Calu3 (cell line): Measurements from ENCODE around the gene MAN2A1. TPM values are rescaled to one million over a fixed set of nuclear protein-coding genes. Genes with fewer than 3 reads are reported as not detected.

Experiments used
- Bru-seq: library from RNA; stranded (reverse); fragments of 400-500 nt; gene quantifications from one replicate; lab custom pipeline; 2021; lab: Mats Ljungman, UMichigan
- BruChase-seq, 2 experiments: library from RNA; stranded (reverse); fragments of 400-500 nt; gene quantifications; one replicate each; lab custom pipeline; 2021; lab: Mats Ljungman, UMichigan
- BruUV-seq: library from RNA; stranded (reverse); fragments of 400-500 nt; replicated peaks from 2 replicates; lab custom pipeline; 2021; lab: Mats Ljungman, UMichigan
- CTCF ChIA-PET: fragments of 300-600 bp; sonication (Branson Sonifier 250); formaldehyde crosslinking; loops from one replicate; lab custom pipeline; 2022; ENCODE audit warnings: antibody characterized with exemption; lab: Charles Lee
- DNase-seq: peaks from one replicate; pipeline ENCODE4 v3.0.0; 2022
- H3K27ac Mint-ChIP-seq: one replicate; pipeline ENCODE4 v1.8.0; 2022; ENCODE audit warnings: mixed read lengths; ENCODE audit not compliant: unreplicated experiment
- H3K27me3 Mint-ChIP-seq: one replicate; pipeline ENCODE4 v1.8.0; 2022; ENCODE audit warnings: mixed read lengths; ENCODE audit not compliant: unreplicated experiment
- H3K36me3 Mint-ChIP-seq: one replicate; pipeline ENCODE4 v1.8.0; 2022; ENCODE audit warnings: mild to moderate bottlenecking, moderate library complexity, mixed read lengths; ENCODE audit not compliant: insufficient read depth, unreplicated experiment
- H3K4me1 Mint-ChIP-seq: one replicate; pipeline ENCODE4 v1.8.0; 2022; ENCODE audit warnings: mild to moderate bottlenecking, low read depth, mixed read lengths; ENCODE audit not compliant: unreplicated experiment
- H3K4me3 Mint-ChIP-seq: one replicate; pipeline ENCODE4 v1.8.0; 2022; ENCODE audit warnings: mild to moderate bottlenecking, low read depth, moderate library complexity, mixed read lengths; ENCODE audit not compliant: unreplicated experiment
- H3K9me3 Mint-ChIP-seq: one replicate; pipeline ENCODE4 v1.8.0; 2022; ENCODE audit warnings: low read depth, mixed read lengths; ENCODE audit not compliant: unreplicated experiment
- intact Hi-C: fragments of 100-400 bp; cut with micrococcal nuclease; formaldehyde crosslinking; loops from one replicate; pipeline ENCODE4 v1.10.0; 2022; ENCODE audit not compliant: unreplicated experiment
- long read RNA-seq: library from polyadenylated mRNA; stranded (forward); transcript quantifications from one replicate; pipeline ENCODE4 v2.0.0, GENCODE V29; 2022
- total RNA-seq: library from RNA; stranded (reverse); gene quantifications from 2 replicates; pipeline ENCODE4 v1.2.3, GENCODE V29; 2022
- TF ChIP-seq, protein P1 (sequence below): fragments of 200-600 bp; IDR thresholded peaks from one replicate; pipeline ENCODE4 v1.8.0; 2022; ENCODE audit warnings: antibody characterized with exemption; ENCODE audit not compliant: unreplicated experiment

Gene MAN2A1
- total RNA-seq, result 65.8 and 76.3 TPM in 2 replicates
- percentile 87 among the genes with signal in this experiment for Bru-seq, nascent RNA
- percentile 64 among the genes with signal in this experiment for BruChase-seq, experiment 1, labeled RNA remaining after a 6-hour chase
- BruChase-seq, experiment 2, labeled RNA remaining after a 2-hour chase, result percentile 64 among the genes with signal in this experiment
- long read RNA-seq, full-length matches to known transcripts, result 7 of 47 reads
- long read RNA-seq, partial matches to known transcripts, result 34 of 47 reads
- long read RNA-seq, other reads (novel, unspliced or antisense), result 6 of 47 reads

DNA sequence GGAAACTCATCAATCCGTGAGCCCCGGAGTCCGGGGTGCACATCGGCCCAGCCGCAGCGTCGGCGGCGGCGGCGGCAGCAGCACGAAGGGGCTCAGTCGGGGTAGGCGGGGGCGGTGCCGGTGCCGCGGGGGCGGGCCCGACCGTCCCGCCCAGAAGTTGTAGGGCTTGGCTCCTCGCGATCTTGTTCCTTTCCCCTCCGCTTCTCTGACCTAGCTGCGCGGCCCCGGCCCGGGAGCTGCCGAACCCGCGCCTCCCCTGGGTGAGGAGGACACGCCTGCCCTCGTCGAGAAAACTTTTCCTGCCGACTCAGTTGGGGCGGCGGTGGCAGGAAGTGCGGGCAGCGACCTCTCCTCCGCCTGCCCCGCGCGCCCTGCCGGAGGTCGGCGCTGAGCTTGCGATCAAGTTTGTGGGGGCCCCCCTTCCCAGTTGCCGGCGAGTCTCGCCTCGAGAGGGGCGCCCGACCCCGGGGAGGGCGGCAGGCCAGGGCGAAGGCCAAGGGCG is at the start of gene MAN2A1:
MAN2A1 (plus strand) TSS at position 188 of the 502 bp plus-strand sequence. CDS start 491 bp downstream, outside the sequence.
- no TSS peak for BruUV-seq
- Mint-ChIP-seq H3K36me3 (peaks cover 35% of the 10 kb centered on the region), H3K9me3 (no peaks in the 10 kb centered on the region), H3K4me1 (peaks cover 41% of the 10 kb centered on the region), H3K27me3 (no peaks in the 10 kb centered on the region), H3K4me3 (peak within 1 kb of the TSS; percentile 96), H3K27ac (peak within 1 kb of the TSS; percentile 97)
- TF ChIP-seq, protein P1, sequence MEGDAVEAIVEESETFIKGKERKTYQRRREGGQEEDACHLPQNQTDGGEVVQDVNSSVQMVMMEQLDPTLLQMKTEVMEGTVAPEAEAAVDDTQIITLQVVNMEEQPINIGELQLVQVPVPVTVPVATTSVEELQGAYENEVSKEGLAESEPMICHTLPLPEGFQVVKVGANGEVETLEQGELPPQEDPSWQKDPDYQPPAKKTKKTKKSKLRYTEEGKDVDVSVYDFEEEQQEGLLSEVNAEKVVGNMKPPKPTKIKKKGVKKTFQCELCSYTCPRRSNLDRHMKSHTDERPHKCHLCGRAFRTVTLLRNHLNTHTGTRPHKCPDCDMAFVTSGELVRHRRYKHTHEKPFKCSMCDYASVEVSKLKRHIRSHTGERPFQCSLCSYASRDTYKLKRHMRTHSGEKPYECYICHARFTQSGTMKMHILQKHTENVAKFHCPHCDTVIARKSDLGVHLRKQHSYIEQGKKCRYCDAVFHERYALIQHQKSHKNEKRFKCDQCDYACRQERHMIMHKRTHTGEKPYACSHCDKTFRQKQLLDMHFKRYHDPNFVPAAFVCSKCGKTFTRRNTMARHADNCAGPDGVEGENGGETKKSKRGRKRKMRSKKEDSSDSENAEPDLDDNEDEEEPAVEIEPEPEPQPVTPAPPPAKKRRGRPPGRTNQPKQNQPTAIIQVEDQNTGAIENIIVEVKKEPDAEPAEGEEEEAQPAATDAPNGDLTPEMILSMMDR, result no peak
- CTCF ChIA-PET, result interaction anchor here (0.5 to 1.9 kb wide), 6 partner anchors 9 to 1034 kb away, joined by 3 to 8 read pairs (median 4); no protein-coding TSS in a partner anchor
- peak; percentile 86 for DNase-seq
- intact Hi-C loops, result loop anchor here (2.0 to 10.0 kb wide), 6 partner anchors 205 to 1045 kb away; no protein-coding TSS in a partner anchor

DNA sequence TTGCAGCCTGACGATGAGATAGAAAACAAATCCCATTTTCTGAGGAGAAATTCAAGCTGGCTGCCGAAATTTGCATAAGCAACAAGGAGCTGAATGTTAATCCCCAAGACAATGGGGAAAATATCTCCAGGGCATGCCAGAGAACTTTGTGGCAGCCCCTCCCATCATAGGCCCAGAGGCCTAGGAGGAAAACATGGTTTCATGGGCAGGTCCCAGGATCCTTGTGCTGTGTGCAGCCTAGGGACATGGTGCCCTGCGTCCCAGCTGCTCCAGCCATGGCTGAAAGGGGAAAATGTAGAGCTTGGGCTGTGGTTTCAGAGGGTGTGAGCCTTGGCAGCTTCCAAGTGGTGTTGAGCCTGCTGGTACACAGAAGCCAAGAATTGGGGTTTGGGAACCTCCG is 48.8 kb upstream of the MAN2A1 start:
- H3K27me3 Mint-ChIP-seq, result peaks cover 17% of the 10 kb centered on the region
- TF ChIP-seq, protein P1, result no peak
- H3K4me1 Mint-ChIP-seq, result no peaks in the 10 kb centered on the region
- no peak for DNase-seq
- no peak overlapping the region for H3K27ac Mint-ChIP-seq
- no TSS peak for BruUV-seq
- intact Hi-C loops, result no loop called here
- H3K4me3 Mint-ChIP-seq, result no peak overlapping the region
- peaks cover 3% of the 10 kb centered on the region for H3K9me3 Mint-ChIP-seq
- CTCF ChIA-PET, result no interaction called here
- H3K36me3 Mint-ChIP-seq, result no peaks in the 10 kb centered on the region

DNA sequence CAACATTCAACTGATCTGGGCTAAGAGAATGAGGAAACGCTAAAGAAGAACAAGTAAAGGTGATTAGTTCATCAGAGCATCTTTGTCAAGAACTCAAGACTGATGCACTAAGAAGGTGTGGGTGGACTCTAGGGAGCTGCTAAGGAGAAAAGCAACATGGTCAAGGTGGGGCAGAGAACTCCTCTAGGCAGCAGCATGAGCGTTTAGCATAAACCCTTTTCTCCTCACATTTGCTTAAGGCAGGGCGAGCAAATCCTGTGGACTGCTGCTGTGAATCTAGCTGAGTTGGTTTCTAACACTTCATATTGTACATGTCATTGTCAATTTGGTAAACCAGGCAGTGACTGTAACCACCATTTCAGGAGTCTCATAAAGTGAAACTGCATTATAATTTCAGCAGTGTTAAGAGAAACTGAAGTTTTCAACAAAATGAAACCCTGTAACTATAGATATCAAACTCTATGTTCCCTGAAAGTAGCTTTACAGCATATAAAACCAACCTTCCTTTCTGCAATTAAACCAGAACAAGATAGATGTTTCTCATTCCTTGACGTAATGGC is 45.9 kb upstream of the MAN2A1 start:
- H3K4me3 Mint-ChIP-seq, result no peak overlapping the region
- H3K27me3 Mint-ChIP-seq, result no peaks in the 10 kb centered on the region
- DNase-seq, result no peak
- peaks cover 3% of the 10 kb centered on the region for H3K9me3 Mint-ChIP-seq
- CTCF ChIA-PET, result no interaction called here
- intact Hi-C loops, result no loop called here
- H3K36me3 Mint-ChIP-seq, result no peaks in the 10 kb centered on the region
- no peak overlapping the region for H3K27ac Mint-ChIP-seq
- TF ChIP-seq, protein P1, result no peak
- no TSS peak for BruUV-seq
- H3K4me1 Mint-ChIP-seq, result no peaks in the 10 kb centered on the region

DNA sequence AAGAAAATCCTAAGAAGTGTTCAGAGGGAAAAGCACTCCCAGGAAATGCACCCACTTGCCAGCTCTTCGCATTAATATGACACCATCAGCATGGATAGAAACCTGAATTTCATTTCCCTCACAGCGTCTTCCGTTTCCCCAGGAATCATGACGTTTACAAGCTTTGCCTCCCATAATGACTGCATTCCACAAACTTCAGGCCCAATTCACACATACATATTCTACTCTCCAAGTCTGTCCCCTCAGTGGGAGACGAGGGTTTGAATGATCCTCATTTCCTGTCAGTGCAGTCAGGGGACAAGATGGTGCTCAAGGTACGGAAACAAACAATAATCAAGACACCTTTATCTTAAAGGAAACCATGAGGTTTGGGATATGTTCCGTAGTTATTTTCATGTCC is 44.9 kb upstream of the MAN2A1 start:
- no peaks in the 10 kb centered on the region for H3K36me3 Mint-ChIP-seq
- DNase-seq, result no peak
- intact Hi-C loops, result no loop called here
- H3K4me3 Mint-ChIP-seq, result no peak overlapping the region
- H3K9me3 Mint-ChIP-seq, result no peaks in the 10 kb centered on the region
- H3K27ac Mint-ChIP-seq, result no peak overlapping the region
- CTCF ChIA-PET, result no interaction called here
- TF ChIP-seq, protein P1, result no peak
- H3K27me3 Mint-ChIP-seq, result no peaks in the 10 kb centered on the region
- no peaks in the 10 kb centered on the region for H3K4me1 Mint-ChIP-seq
- no TSS peak for BruUV-seq
